ENCODE data around the gene CATSPER2. TPM values are rescaled to one million over a fixed set of nuclear protein-coding genes. Genes with fewer than 3 reads are reported as not detected.
"Not testable (repeated sequence)": the region's sequence is repeated elsewhere in the genome, so short reads cannot be mapped to it uniquely, and the experiment has no call there.

CATSPER2 gene
- 10 to 100 TPM in 2 of 4 donors, 1 to 10 TPM in 2; 4.9 to 58.1 (median 11.6) TPM for total RNA-seq

- H3K4me3 ChIP-seq = no peak within 1 kb of the TSS
- H3K27me3 ChIP-seq = no peaks in the 10 kb centered on the region
- TF ChIP-seq CTCF (IDR thresholded peaks at IDR 0.05) (no peak), EP300 (IDR thresholded peaks at IDR 0.05; ENCODE audit: low read depth) (no peak), POLR2A (IDR thresholded peaks at IDR 0.05) (no peak), POLR2AphosphoS5 (IDR thresholded peaks at IDR 0.05) (no peak)
- no peaks in the 10 kb centered on the region for H3K9me3 ChIP-seq
- in situ Hi-C loops (cut with MboI; ENCODE audit: low pct_ligation_motif_present in 1 of 4, low pct_unique_long_range_greater_than_20kb in 1 of 4, low sequenced_read_pairs in 3 of 4) (no loop called here), intact Hi-C loops (cut with DNase I; ENCODE audit: low total_unique reads) (no loop called here)
- H3K27ac ChIP-seq = no peak within 1 kb of the TSS
- H3K4me1 ChIP-seq = no peaks in the 10 kb centered on the region
- no peaks in the 10 kb centered on the region for H3K36me3 ChIP-seq
- DNase-seq = no peak
- WGBS, 2 donors (ENCODE audit: low coverage in 1 of 2) = 80 to 97% methylated on average over 1 to 69 of the region's 85 CpGs
Measured at GRCh38 chr15:43648649-43649429, at the start of gene CATSPER2. Gene CATSPER2 (minus strand): TSS chr15:43648844. CDS start chr15:43648061, 783 bp downstream.

- H3K4me3 ChIP-seq; intact Hi-C loops (cut with DNase I; ENCODE audit: low total_unique reads); in situ Hi-C loops (cut with MboI; ENCODE audit: low pct_ligation_motif_present in 1 of 4, low pct_unique_long_range_greater_than_20kb in 1 of 4, low sequenced_read_pairs in 3 of 4); DNase-seq; H3K4me1 ChIP-seq; H3K9me3 ChIP-seq; H3K27me3 ChIP-seq; H3K27ac ChIP-seq; H3K36me3 ChIP-seq: not testable (repeated sequence)
- no CpG with 5 or more reads among the region's 43 CpGs for whole genome bisulfite sequencing, 2 donors (ENCODE audit: low coverage in 1 of 2)
Measured at GRCh38 chr15:43693148-43694022, 44.7 kb upstream of the CATSPER2 start, which contains the start of gene CKMT1A. Gene CKMT1A (plus strand): TSS chr15:43693859. CDS start chr15:43694051, 192 bp downstream.

GRCh38 chr15:43692679-43693078, 44.0 kb upstream of the CATSPER2 start:
- H3K36me3 ChIP-seq; in situ Hi-C loops (cut with MboI; ENCODE audit: low pct_ligation_motif_present in 1 of 4, low pct_unique_long_range_greater_than_20kb in 1 of 4, low sequenced_read_pairs in 3 of 4); DNase-seq; H3K27ac ChIP-seq; intact Hi-C loops (cut with DNase I; ENCODE audit: low total_unique reads); H3K4me1 ChIP-seq; H3K4me3 ChIP-seq; H3K27me3 ChIP-seq; H3K9me3 ChIP-seq: not testable (repeated sequence)
- 37% methylated on average over 3 of the region's 7 CpGs; no CpG with 5 or more reads in 1 of the 2 donors for WGBS, 2 donors (ENCODE audit: low coverage in 1 of 2)

GRCh38 chr15:43689604-43690301, 41.1 kb upstream of the CATSPER2 start:
- H3K4me3 ChIP-seq; H3K36me3 ChIP-seq; DNase-seq; H3K27ac ChIP-seq; intact Hi-C loops (cut with DNase I; ENCODE audit: low total_unique reads); H3K27me3 ChIP-seq; H3K4me1 ChIP-seq; H3K9me3 ChIP-seq; in situ Hi-C loops (cut with MboI; ENCODE audit: low pct_ligation_motif_present in 1 of 4, low pct_unique_long_range_greater_than_20kb in 1 of 4, low sequenced_read_pairs in 3 of 4): not testable (repeated sequence)
- no CpG with 5 or more reads among the region's 54 CpGs for WGBS, 2 donors (ENCODE audit: low coverage in 1 of 2)

GRCh38 chr15:43674175-43674574, 25.5 kb upstream of the CATSPER2 start:
- H3K9me3 ChIP-seq; H3K27me3 ChIP-seq; in situ Hi-C loops (cut with MboI; ENCODE audit: low pct_ligation_motif_present in 1 of 4, low pct_unique_long_range_greater_than_20kb in 1 of 4, low sequenced_read_pairs in 3 of 4); intact Hi-C loops (cut with DNase I; ENCODE audit: low total_unique reads); DNase-seq; H3K27ac ChIP-seq; H3K4me1 ChIP-seq; H3K4me3 ChIP-seq; H3K36me3 ChIP-seq: not testable (repeated sequence)
- WGBS, 2 donors (ENCODE audit: low coverage in 1 of 2) = no CpG with 5 or more reads among the region's 1 CpG

GRCh38 chr15:43666177-43666576, 17.5 kb upstream of the CATSPER2 start:
- WGBS, 2 donors (ENCODE audit: low coverage in 1 of 2) = no CpG with 5 or more reads among the region's 1 CpG
- H3K4me3 ChIP-seq; DNase-seq; intact Hi-C loops (cut with DNase I; ENCODE audit: low total_unique reads); H3K4me1 ChIP-seq; H3K27me3 ChIP-seq; H3K9me3 ChIP-seq; in situ Hi-C loops (cut with MboI; ENCODE audit: low pct_ligation_motif_present in 1 of 4, low pct_unique_long_range_greater_than_20kb in 1 of 4, low sequenced_read_pairs in 3 of 4); H3K36me3 ChIP-seq; H3K27ac ChIP-seq: not testable (repeated sequence)

GRCh38 chr15:43663333-43663732, 14.7 kb upstream of the CATSPER2 start:
- in situ Hi-C loops (cut with MboI; ENCODE audit: low pct_ligation_motif_present in 1 of 4, low pct_unique_long_range_greater_than_20kb in 1 of 4, low sequenced_read_pairs in 3 of 4); H3K36me3 ChIP-seq: not testable (repeated sequence)

GRCh38 chr15:43662293-43662692, 13.6 kb upstream of the CATSPER2 start:
- DNase-seq; H3K27ac ChIP-seq; H3K4me3 ChIP-seq; H3K4me1 ChIP-seq; H3K27me3 ChIP-seq; H3K36me3 ChIP-seq; H3K9me3 ChIP-seq; intact Hi-C loops (cut with DNase I; ENCODE audit: low total_unique reads); in situ Hi-C loops (cut with MboI; ENCODE audit: low pct_ligation_motif_present in 1 of 4, low pct_unique_long_range_greater_than_20kb in 1 of 4, low sequenced_read_pairs in 3 of 4): not testable (repeated sequence)
- WGBS, 2 donors (ENCODE audit: low coverage in 1 of 2) = no CpG with 5 or more reads among the region's 2 CpGs

More at GRCh38 chr15:43663333-43663732, 14.7 kb upstream of the CATSPER2 start:
- H3K27me3 ChIP-seq; H3K9me3 ChIP-seq; H3K4me3 ChIP-seq; DNase-seq; H3K4me1 ChIP-seq; intact Hi-C loops (cut with DNase I; ENCODE audit: low total_unique reads); H3K27ac ChIP-seq: not testable (repeated sequence)
- no CpG with 5 or more reads among the region's 8 CpGs for WGBS, 2 donors (ENCODE audit: low coverage in 1 of 2)

GRCh38 chr15:43659727-43660126, 11.1 kb upstream of the CATSPER2 start:
- H3K9me3 ChIP-seq; in situ Hi-C loops (cut with MboI; ENCODE audit: low pct_ligation_motif_present in 1 of 4, low pct_unique_long_range_greater_than_20kb in 1 of 4, low sequenced_read_pairs in 3 of 4); H3K4me1 ChIP-seq; DNase-seq; intact Hi-C loops (cut with DNase I; ENCODE audit: low total_unique reads); H3K27me3 ChIP-seq; H3K36me3 ChIP-seq; H3K27ac ChIP-seq; H3K4me3 ChIP-seq: not testable (repeated sequence)
- WGBS, 2 donors (ENCODE audit: low coverage in 1 of 2) = no CpG with 5 or more reads among the region's 10 CpGs

Data from transverse colon (tissue), 4 donors.